Muscle layer of duodenum (tissue), 2 donors: ENCODE measurements around the gene PIGS.
A peak's percentile ranks its signal among the peaks of the same experiment; 100 is the strongest.

ENCODE experiments used
- H3K27ac ChIP-seq: one replicate; pipeline ENCODE4 v1.7.0; 2013; ENCODE audit warnings: mild to moderate bottlenecking, low read length
- H3K27me3 ChIP-seq: one replicate; pipeline ENCODE4 v1.7.0; 2013; ENCODE audit warnings: low read depth, mild to moderate bottlenecking, control low read depth, low read length
- H3K36me3 ChIP-seq, 2 donors: one replicate each; pipeline ENCODE4 v1.7.0; 2013; ENCODE audit warnings: low read length in 2 of 2, control low read depth in 1 of 2, mild to moderate bottlenecking in 1 of 2; ENCODE audit not compliant: insufficient read depth in 2 of 2, control insufficient read depth in 1 of 2
- H3K4me1 ChIP-seq, 2 donors: one replicate each; pipeline ENCODE4 v1.7.0; 2013; ENCODE audit warnings: low read length in 2 of 2, mild to moderate bottlenecking in 2 of 2, control low read depth in 1 of 2, moderate library complexity in 1 of 2; ENCODE audit not compliant: insufficient read depth in 2 of 2, control insufficient read depth in 1 of 2
- H3K4me3 ChIP-seq, 2 donors: one replicate each; pipeline ENCODE4 v1.7.0; 2013; ENCODE audit warnings: low read length in 2 of 2, low read depth in 1 of 2, mild to moderate bottlenecking in 1 of 2
- H3K9me3 ChIP-seq, 2 donors: one replicate each; pipeline ENCODE4 v1.7.0; 2013; ENCODE audit warnings: low read length in 2 of 2, control low read depth in 1 of 2, mild to moderate bottlenecking in 1 of 2; ENCODE audit not compliant: control insufficient read depth in 1 of 2
- donor health status: healthy.

PIGS gene

DNA sequence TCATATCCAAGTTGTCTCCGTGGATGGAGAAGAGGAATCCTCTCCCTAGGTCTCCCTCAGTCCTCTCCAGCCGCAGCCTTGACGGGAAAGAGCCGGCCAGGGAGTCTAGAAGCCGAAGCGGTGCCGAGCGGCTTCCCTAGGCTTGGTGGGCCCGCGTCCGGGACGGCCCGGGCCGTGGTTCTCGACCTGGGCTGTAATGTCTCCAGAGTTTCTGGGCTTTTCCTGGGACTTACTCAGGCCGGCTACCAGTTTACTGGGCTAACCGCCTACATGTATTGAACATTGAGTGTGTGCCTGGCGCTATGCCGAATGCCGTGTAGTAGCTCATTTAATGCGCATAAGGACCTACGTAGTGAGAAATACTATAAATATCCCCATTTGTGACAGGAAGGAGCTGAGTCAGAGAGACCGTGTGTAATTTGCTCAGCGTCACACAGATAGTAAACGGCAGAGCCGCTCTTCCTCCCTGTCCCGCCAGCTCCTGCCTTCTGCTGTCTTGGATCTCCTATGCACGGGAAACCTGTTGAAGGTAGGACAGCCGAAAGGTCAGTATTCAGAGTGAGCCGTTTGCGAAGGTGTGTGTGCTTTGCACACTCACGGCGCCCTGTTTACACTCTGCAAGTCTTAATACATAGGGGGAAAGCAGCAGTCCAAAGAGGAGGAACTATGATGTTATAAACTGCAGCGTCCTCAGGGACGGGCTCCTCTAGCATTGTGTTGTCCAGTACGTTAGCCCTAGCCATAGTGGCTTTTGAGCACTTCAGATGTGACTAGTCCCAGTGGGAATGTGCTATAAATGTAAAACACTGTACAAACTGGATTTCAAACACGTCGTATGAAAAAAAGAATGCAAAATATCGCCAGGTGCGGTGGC lies 28.2 kb upstream of the PIGS start:
- peaks cover 0 to 9% of the 10 kb centered on the region in 2 donors for H3K4me1 ChIP-seq
- peak overlapping the region; percentile 98 for H3K27ac ChIP-seq
- no peaks in the 10 kb centered on the region for H3K9me3 ChIP-seq
- H3K4me3 ChIP-seq: peak overlapping the region; percentile 62 to 88
- peaks cover 0 to 3% of the 10 kb centered on the region in 2 donors for H3K36me3 ChIP-seq
- no peaks in the 10 kb centered on the region for H3K27me3 ChIP-seq

- Histone ChIP-seq H3K4me1 (peaks cover 0 to 9% of the 10 kb centered on the region in 2 donors), H3K36me3 (peaks cover 0 to 3% of the 10 kb centered on the region in 2 donors), H3K4me3 (peak within 1 kb of the TSS; percentile 62 to 88), H3K9me3 (no peaks in the 10 kb centered on the region), H3K27me3 (no peaks in the 10 kb centered on the region), H3K27ac (peak within 1 kb of the TSS; percentile 98)
Measured at GRCh38 chr17:28598799-28599310, 27.5 kb upstream of the PIGS start, which contains the start of gene SPAG5. Gene SPAG5 (minus strand): TSS chr17:28599025. CDS start chr17:28598946, 79 bp downstream.

GRCh38 chr17:28598389-28598788 lies 27.1 kb upstream of the PIGS start:
- Histone ChIP-seq H3K27me3 (no peaks in the 10 kb centered on the region), H3K36me3 (peaks cover 0 to 3% of the 10 kb centered on the region in 2 donors), H3K9me3 (no peaks in the 10 kb centered on the region), H3K4me1 (peaks cover 0 to 9% of the 10 kb centered on the region in 2 donors), H3K4me3 (peak overlapping the region; percentile 62 to 88), H3K27ac (no peak overlapping the region)

DNA sequence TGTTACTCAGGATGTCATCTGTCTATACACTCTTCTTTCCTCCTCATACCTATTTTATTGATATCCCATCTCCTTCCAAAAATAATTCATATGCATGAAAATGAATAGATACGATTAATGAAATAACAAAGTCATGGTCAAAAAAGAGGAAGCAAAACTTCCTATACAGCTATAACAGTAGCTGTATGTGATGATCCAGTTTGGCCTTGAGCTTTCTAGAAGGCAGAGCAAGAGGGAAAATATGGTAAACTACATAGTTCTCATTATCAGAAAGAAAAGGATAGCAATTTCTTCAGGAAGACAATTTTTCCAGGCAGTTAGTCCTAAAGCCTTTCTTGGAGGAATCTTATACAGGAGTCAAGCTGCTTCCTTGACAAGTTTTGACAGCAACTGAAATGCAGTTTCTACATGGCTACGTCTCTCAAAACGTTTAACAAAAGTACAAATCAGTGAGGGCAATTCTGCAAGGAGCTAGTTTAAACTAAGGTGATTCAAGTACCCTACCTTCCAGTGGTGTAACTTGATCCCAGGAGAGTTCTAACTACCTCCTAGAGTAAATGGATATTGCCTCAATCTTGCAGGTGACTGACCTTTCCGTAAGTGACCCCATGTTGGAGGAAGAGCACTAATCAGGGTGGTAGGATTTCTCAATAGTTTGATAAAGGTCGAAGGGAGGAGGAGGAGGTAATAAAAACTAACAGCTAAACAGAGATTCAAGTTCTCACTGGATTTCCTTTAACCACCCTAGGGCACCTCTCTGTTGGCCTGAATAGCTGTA lies 26.5 kb upstream of the PIGS start:
- peak overlapping the region; percentile 62 to 88 for H3K4me3 ChIP-seq

DNA sequence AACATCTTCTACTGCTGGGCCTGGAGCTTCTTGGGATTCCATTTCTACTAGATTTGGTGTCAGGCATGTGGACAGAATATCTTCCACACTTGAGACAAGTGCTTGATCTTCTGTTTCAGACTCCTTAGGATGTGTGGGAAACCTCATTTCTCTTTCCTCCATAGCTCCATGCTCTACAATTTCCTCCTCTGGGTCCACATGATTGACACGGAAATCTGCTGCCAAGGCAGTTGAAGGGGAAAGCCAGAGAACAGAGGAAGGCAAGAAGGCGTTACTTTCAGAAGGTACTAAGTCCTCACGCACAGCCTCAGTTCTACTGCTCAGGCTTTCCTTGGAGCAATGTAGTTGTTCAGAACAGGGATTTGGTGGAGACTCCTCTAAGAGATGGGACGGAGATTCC lies 20.9 kb upstream of the PIGS start:
- Histone ChIP-seq H3K9me3 (no peaks in the 10 kb centered on the region), H3K4me1 (no peaks in the 10 kb centered on the region), H3K4me3 (no peak overlapping the region), H3K27me3 (no peaks in the 10 kb centered on the region), H3K27ac (no peak overlapping the region), H3K36me3 (no peaks in the 10 kb centered on the region)

More for the DNA sequence above, 26.5 kb upstream of the PIGS start:
- peaks cover 0 to 3% of the 10 kb centered on the region in 2 donors for H3K36me3 ChIP-seq
- H3K4me1 ChIP-seq: peaks cover 0 to 9% of the 10 kb centered on the region in 2 donors
- H3K9me3 ChIP-seq: no peaks in the 10 kb centered on the region
- H3K27me3 ChIP-seq: no peaks in the 10 kb centered on the region
- no peak overlapping the region for H3K27ac ChIP-seq

- Histone ChIP-seq H3K4me1 (no peaks in the 10 kb centered on the region), H3K27ac (no peak overlapping the region), H3K4me3 (no peak overlapping the region), H3K36me3 (peaks cover 5 to 12% of the 10 kb centered on the region in 2 donors), H3K9me3 (no peaks in the 10 kb centered on the region), H3K27me3 (no peaks in the 10 kb centered on the region)
Measured at GRCh38 chr17:28585851-28586250, 14.5 kb upstream of the PIGS start.

- peaks cover 5 to 12% of the 10 kb centered on the region in 2 donors for H3K36me3 ChIP-seq
- no peaks in the 10 kb centered on the region for H3K9me3 ChIP-seq
Measured at GRCh38 chr17:28584434-28584833, 13.1 kb upstream of the PIGS start.

DNA sequence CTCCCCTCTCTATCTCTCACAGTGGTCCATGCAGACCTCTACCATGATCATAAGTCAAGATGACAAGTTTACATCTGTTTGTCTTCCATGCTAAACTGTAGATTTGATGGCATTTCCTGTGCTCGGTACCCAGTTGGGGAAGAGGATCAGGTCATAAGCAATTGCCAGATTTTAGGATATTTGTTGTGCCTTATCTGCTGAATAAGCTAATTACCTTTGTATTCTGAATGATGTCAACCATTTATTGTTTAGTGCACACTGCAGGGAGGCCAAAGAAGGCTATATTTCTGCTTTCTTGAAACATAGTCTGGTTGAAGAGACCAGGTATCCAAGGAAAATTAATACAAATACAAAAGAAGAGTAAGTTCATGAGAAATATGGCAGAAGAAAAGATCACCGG lies 11.2 kb upstream of the PIGS start:
- H3K36me3 ChIP-seq: peaks cover 5 to 12% of the 10 kb centered on the region in 2 donors
- no peaks in the 10 kb centered on the region for H3K4me1 ChIP-seq
- no peak overlapping the region for H3K4me3 ChIP-seq
- no peaks in the 10 kb centered on the region for H3K9me3 ChIP-seq
- H3K27me3 ChIP-seq: no peaks in the 10 kb centered on the region
- no peak overlapping the region for H3K27ac ChIP-seq

More at GRCh38 chr17:28584434-28584833, 13.1 kb upstream of the PIGS start:
- H3K27me3 ChIP-seq: no peaks in the 10 kb centered on the region
- no peak overlapping the region for H3K4me3 ChIP-seq
- H3K27ac ChIP-seq: no peak overlapping the region
- H3K4me1 ChIP-seq: no peaks in the 10 kb centered on the region

- Histone ChIP-seq H3K4me1 (peaks cover 0 to 8% of the 10 kb centered on the region in 2 donors), H3K9me3 (no peaks in the 10 kb centered on the region), H3K36me3 (peaks cover 5 to 12% of the 10 kb centered on the region in 2 donors), H3K27ac (no peak overlapping the region), H3K4me3 (no peak overlapping the region), H3K27me3 (no peaks in the 10 kb centered on the region)
Measured at GRCh38 chr17:28580959-28581358, 9.6 kb upstream of the PIGS start.

DNA sequence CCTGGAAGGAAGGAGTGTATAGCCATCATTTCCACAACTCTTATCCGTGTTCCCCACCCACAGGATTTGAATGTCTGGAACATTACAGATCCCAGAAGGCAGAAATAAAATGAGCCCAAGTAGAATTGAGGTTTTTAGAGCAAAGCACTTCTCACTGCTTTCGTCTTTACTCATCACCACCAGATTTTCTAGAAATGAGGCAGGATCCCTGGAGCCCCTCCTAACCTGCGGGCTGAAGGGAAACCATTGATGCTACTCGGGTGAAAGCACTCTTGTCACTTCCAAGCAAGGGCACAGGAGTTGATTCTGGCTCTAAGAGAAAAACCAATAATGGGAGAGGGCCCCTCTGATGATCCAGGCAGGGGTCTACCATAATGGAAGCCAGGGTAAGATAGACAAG lies 8.2 kb upstream of the PIGS start:
- Histone ChIP-seq H3K4me3 (no peak overlapping the region), H3K4me1 (peaks cover 0 to 10% of the 10 kb centered on the region in 2 donors)

More for the DNA sequence above, 8.2 kb upstream of the PIGS start:
- Histone ChIP-seq H3K27me3 (no peaks in the 10 kb centered on the region), H3K27ac (no peak overlapping the region), H3K36me3 (peaks cover 4 to 5% of the 10 kb centered on the region in 2 donors), H3K9me3 (no peaks in the 10 kb centered on the region)
